Urinary bladder (tissue), 4 donors: ENCODE measurements around the gene SUGCT. TPM values are rescaled to one million over a fixed set of nuclear protein-coding genes. Genes with fewer than 3 reads are reported as not detected.
"Not testable (repeated sequence)": the region's sequence is repeated elsewhere in the genome, so short reads cannot be mapped to it uniquely, and the experiment has no call there.

Experiments
- DNase-seq: peaks from one replicate; pipeline ENCODE4 v3.0.0-alpha.2; 2015; ENCODE audit errors: extremely low spot score
- H3K27ac ChIP-seq: one replicate; pipeline ENCODE4 v1.5.1; 2013; ENCODE audit warnings: low read depth, mild to moderate bottlenecking, moderate library complexity
- H3K36me3 ChIP-seq: one replicate; pipeline ENCODE4 v1.6.1; 2013; ENCODE audit warnings: mild to moderate bottlenecking, moderate library complexity; ENCODE audit not compliant: insufficient read depth
- H3K4me1 ChIP-seq: one replicate; pipeline ENCODE4 v1.6.1; 2013; ENCODE audit warnings: mild to moderate bottlenecking, moderate library complexity; ENCODE audit not compliant: insufficient read depth
- H3K4me3 ChIP-seq: one replicate; pipeline ENCODE4 v1.5.1; 2013; ENCODE audit warnings: low read depth, low read length
- WGBS: extraction: QIAGEN DNeasy Blood & Tissue Kit; methylation state at CpG from one replicate; pipeline ENCODE4 v1.1.7; 2013; 5-methylcytosine and 5-hydroxymethylcytosine counted together
- polyA plus RNA-seq: library from polyadenylated mRNA; stranded (reverse); fragments of 200-250 nt; gene quantifications from one replicate; pipeline ENCODE4 v1.2.3, GENCODE V29; 2013
- total RNA-seq: library from RNA; depleted of rRNA; stranded (reverse); fragments of >200 nt; gene quantifications from one replicate; pipeline ENCODE4 v1.2.3, GENCODE V29; 2014
- donor health status: healthy with polysubstance abuse.
- donor health status: healthy.

SUGCT gene
- total and polyA plus RNA-seq, 2 donors = 3.3 to 8.3 TPM

- 76% methylated on average over 15 of the region's 15 CpGs for WGBS
- no peak overlapping the region for H3K27ac ChIP-seq
Observed at GRCh38 chr7:40644454-40645188, 509.8 kb downstream of the SUGCT start.

GRCh38 chr7:40645197-40645596, 510.4 kb downstream of the SUGCT start:
- no peak for DNase-seq
- WGBS = 92% methylated on average over 4 of the region's 4 CpGs
- Histone ChIP-seq H3K4me3 (no peak overlapping the region), H3K4me1 (no peaks in the 10 kb centered on the region), H3K27ac (no peak overlapping the region), H3K36me3 (no peaks in the 10 kb centered on the region)

More at GRCh38 chr7:40644454-40645188, 509.8 kb downstream of the SUGCT start:
- Histone ChIP-seq H3K4me1 (no peaks in the 10 kb centered on the region), H3K36me3 (no peaks in the 10 kb centered on the region), H3K4me3 (no peak overlapping the region)
- DNase-seq = no peak

GRCh38 chr7:40646717-40647116, 511.9 kb downstream of the SUGCT start:
- 86% methylated on average over 2 of the region's 2 CpGs for WGBS
- Histone ChIP-seq H3K36me3 (no peaks in the 10 kb centered on the region), H3K4me3 (no peak overlapping the region), H3K27ac (no peak overlapping the region), H3K4me1 (no peaks in the 10 kb centered on the region)
- no peak for DNase-seq

- WGBS = 97% methylated on average over 5 of the region's 5 CpGs
Observed at GRCh38 chr7:40647719-40648118, 512.9 kb downstream of the SUGCT start.

GRCh38 chr7:40649247-40649646, 514.4 kb downstream of the SUGCT start:
- Histone ChIP-seq H3K27ac (no peak overlapping the region), H3K36me3 (no peaks in the 10 kb centered on the region), H3K4me1 (no peaks in the 10 kb centered on the region), H3K4me3 (no peak overlapping the region)
- 82% methylated on average over 1 of the region's 1 CpG for WGBS
- DNase-seq = no peak

More at GRCh38 chr7:40647719-40648118, 512.9 kb downstream of the SUGCT start:
- H3K27ac ChIP-seq = no peak overlapping the region
- H3K4me3 ChIP-seq = no peak overlapping the region
- no peaks in the 10 kb centered on the region for H3K4me1 ChIP-seq
- no peak for DNase-seq
- no peaks in the 10 kb centered on the region for H3K36me3 ChIP-seq

GRCh38 chr7:40650903-40651302, 516.1 kb downstream of the SUGCT start:
- H3K4me3 ChIP-seq, DNase-seq, H3K27ac ChIP-seq, H3K36me3 ChIP-seq, H3K4me1 ChIP-seq: not testable (repeated sequence)
- WGBS = 96% methylated on average over 1 of the region's 1 CpG

GRCh38 chr7:40654171-40654570, 519.4 kb downstream of the SUGCT start:
- Histone ChIP-seq H3K27ac (no peak overlapping the region), H3K4me3 (no peak overlapping the region)
- no peak for DNase-seq

GRCh38 chr7:40655426-40655825, 520.6 kb downstream of the SUGCT start:
- H3K36me3 ChIP-seq = no peaks in the 10 kb centered on the region
- 95% methylated on average over 1 of the region's 1 CpG for WGBS
- no peak overlapping the region for H3K27ac ChIP-seq
- H3K4me3 ChIP-seq = no peak overlapping the region
- no peaks in the 10 kb centered on the region for H3K4me1 ChIP-seq
- DNase-seq = no peak

More at GRCh38 chr7:40654171-40654570, 519.4 kb downstream of the SUGCT start:
- Histone ChIP-seq H3K36me3 (no peaks in the 10 kb centered on the region), H3K4me1 (no peaks in the 10 kb centered on the region)
- WGBS = 84% methylated on average over 4 of the region's 4 CpGs

- no peaks in the 10 kb centered on the region for H3K36me3 ChIP-seq
- H3K4me3 ChIP-seq = no peak overlapping the region
- 81% methylated on average over 2 of the region's 2 CpGs for WGBS
- H3K4me1 ChIP-seq = no peaks in the 10 kb centered on the region
- no peak overlapping the region for H3K27ac ChIP-seq
- no peak for DNase-seq
Observed at GRCh38 chr7:40656349-40656748, 521.5 kb downstream of the SUGCT start.

- Histone ChIP-seq H3K27ac (no peak overlapping the region), H3K4me1 (no peaks in the 10 kb centered on the region), H3K36me3 (no peaks in the 10 kb centered on the region), H3K4me3 (no peak overlapping the region)
- no peak for DNase-seq
- WGBS = 80% methylated on average over 2 of the region's 2 CpGs
Observed at GRCh38 chr7:40658729-40659128, 523.9 kb downstream of the SUGCT start.

GRCh38 chr7:40659231-40659630, 524.4 kb downstream of the SUGCT start:
- whole genome bisulfite sequencing = 84% methylated on average over 2 of the region's 2 CpGs
- no peak overlapping the region for H3K27ac ChIP-seq
- no peak overlapping the region for H3K4me3 ChIP-seq
- no peak for DNase-seq
- H3K36me3 ChIP-seq = no peaks in the 10 kb centered on the region
- H3K4me1 ChIP-seq = no peaks in the 10 kb centered on the region

- 55% methylated on average over 2 of the region's 2 CpGs for WGBS
- Histone ChIP-seq H3K4me1 (no peaks in the 10 kb centered on the region), H3K4me3 (no peak overlapping the region), H3K36me3 (no peaks in the 10 kb centered on the region), H3K27ac (no peak overlapping the region)
- no peak for DNase-seq
Observed at GRCh38 chr7:40673285-40673684, 538.5 kb downstream of the SUGCT start.

GRCh38 chr7:40674316-40674715, 539.5 kb downstream of the SUGCT start:
- H3K36me3 ChIP-seq = no peaks in the 10 kb centered on the region
- no peak for DNase-seq
- 89% methylated on average over 3 of the region's 3 CpGs for WGBS
- H3K27ac ChIP-seq = no peak overlapping the region
- no peak overlapping the region for H3K4me3 ChIP-seq
- H3K4me1 ChIP-seq = no peaks in the 10 kb centered on the region

GRCh38 chr7:40675741-40676140, 540.9 kb downstream of the SUGCT start:
- H3K4me3 ChIP-seq = no peak overlapping the region
- DNase-seq = no peak
- no peaks in the 10 kb centered on the region for H3K36me3 ChIP-seq
- 92% methylated on average over 3 of the region's 3 CpGs for WGBS
- H3K4me1 ChIP-seq = no peaks in the 10 kb centered on the region
- no peak overlapping the region for H3K27ac ChIP-seq
